Measurements from ENCODE around the gene HSPA8. TPM values are rescaled to one million over a fixed set of nuclear protein-coding genes. Genes with fewer than 3 reads are reported as not detected.

HSPA8 gene
- total and polyA plus RNA-seq, 10 of the 15 experiments (the other 5 are each of a cell fraction or from before 2014, with no cell fraction given): 1,190 to 3,205 (median 2,045) TPM

DNA sequence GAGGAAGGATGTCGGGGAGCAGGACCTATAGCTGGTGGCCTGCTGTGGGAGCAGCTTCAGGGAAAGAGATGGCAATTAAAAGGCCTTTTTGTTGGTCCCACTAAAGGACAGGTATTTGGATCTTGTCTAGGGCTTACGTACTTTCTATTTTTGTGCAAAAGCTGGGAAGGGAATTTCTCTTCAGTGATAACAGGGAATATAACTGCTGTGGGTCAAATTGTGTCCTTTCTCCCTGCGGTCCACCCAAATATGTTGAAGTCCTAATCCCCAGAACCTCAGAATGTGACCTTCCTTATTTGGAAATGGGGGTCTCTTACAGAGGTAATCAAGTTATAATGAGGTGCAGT lies 14.0 kb downstream of the HSPA8 start:
- Histone ChIP-seq H3K4me1 (ENCODE audit: control insufficient read depth, insufficient read depth, low read length) (no peaks in the 10 kb centered on the region), H3K27ac (ENCODE audit: control insufficient read depth, insufficient read depth) (no peak overlapping the region), H3K27me3 (replicated peaks in 1 of 2; ENCODE audit: control insufficient read depth in 2 of 2, insufficient read depth in 2 of 2, low read length in 1 of 2) (no peaks in the 10 kb centered on the region), H3K9ac (ENCODE audit: control insufficient read depth, insufficient read depth, low read length) (no peak overlapping the region), H2AFZ (ENCODE audit: control insufficient read depth, low read depth, low read length) (no peak overlapping the region), H3K4me3 (no peak overlapping the region), H3K4me2 (ENCODE audit: control insufficient read depth, insufficient read depth) (no peak overlapping the region), H3K36me3 (ENCODE audit: control insufficient read depth in 2 of 2, insufficient read depth in 2 of 2, low read length in 1 of 2) (no peaks in the 10 kb centered on the region), H3K9me3 (replicated peaks; ENCODE audit: control insufficient read depth, insufficient read depth, low read length) (no peaks in the 10 kb centered on the region), H4K20me1 (ENCODE audit: control insufficient read depth, insufficient read depth) (no peaks in the 10 kb centered on the region), H3K79me2 (ENCODE audit: control insufficient read depth, insufficient read depth, low read length) (no peaks in the 10 kb centered on the region)
- 87% methylated on average over 3 of the region's 3 CpGs for WGBS (ENCODE audit: insufficient coverage, insufficient replicate concordance, low lambda C conversion rate, missing lambda C conversion rate)
- ChIA-PET POLR2A (no interaction called here), CTCF (interaction anchor here (0.8 to 3.7 kb wide), 7 partner anchors 8 to 194 kb away, joined by 3 to 14 read pairs (median 5); no protein-coding TSS in a partner anchor), SMC1A (ENCODE audit: uncharacterized antibody, unreplicated experiment) (interaction anchor here (0.8 to 2.3 kb wide), 7 partner anchors 9 to 194 kb away, joined by 3 to 12 read pairs (median 4); no protein-coding TSS in a partner anchor), RAD21 (ENCODE audit: unreplicated experiment) (no interaction called here)
- DNase-seq (ENCODE audit: low read depth, low spot score) (no peak), FAIRE-seq (no peak), ATAC-seq (no peak)
- BruUV-seq (replicated peaks): no TSS peak
- in situ Hi-C loops (cut with MboI) (no loop called here), intact Hi-C loops (cut with micrococcal nuclease; ENCODE audit: unreplicated experiment) (no loop called here)
- no peak for TF ChIP-seq KLF5 (IDR thresholded peaks at IDR 0.05; ENCODE audit: partially characterized antibody)
- TF ChIP-seq RCOR1 (conservative IDR thresholded peaks at IDR 0.05; ENCODE audit: low read depth, low read length): no peak
- no peak for TF ChIP-seq ZNF384 (IDR thresholded peaks at IDR 0.05; ENCODE audit: borderline replicate concordance, low read depth, low read length)
- TF ChIP-seq SREBF1 (IDR thresholded peaks at IDR 0.05; ENCODE audit: low read length): no peak
- TF ChIP-seq CHD4 (IDR thresholded peaks at IDR 0.05): no peak
- no peak for TF ChIP-seq NFYB (IDR thresholded peaks at IDR 0.05; ENCODE audit: insufficient read depth, low read depth, low read length)
- no peak for TF ChIP-seq CEBPB (IDR thresholded peaks at IDR 0.05; ENCODE audit: borderline replicate concordance in 1 of 2, low read depth in 2 of 2, low read length in 2 of 2)
- TF ChIP-seq CHD1 (IDR thresholded peaks at IDR 0.05; ENCODE audit: low read depth, low read length): no peak
- TF ChIP-seq, protein P1, sequence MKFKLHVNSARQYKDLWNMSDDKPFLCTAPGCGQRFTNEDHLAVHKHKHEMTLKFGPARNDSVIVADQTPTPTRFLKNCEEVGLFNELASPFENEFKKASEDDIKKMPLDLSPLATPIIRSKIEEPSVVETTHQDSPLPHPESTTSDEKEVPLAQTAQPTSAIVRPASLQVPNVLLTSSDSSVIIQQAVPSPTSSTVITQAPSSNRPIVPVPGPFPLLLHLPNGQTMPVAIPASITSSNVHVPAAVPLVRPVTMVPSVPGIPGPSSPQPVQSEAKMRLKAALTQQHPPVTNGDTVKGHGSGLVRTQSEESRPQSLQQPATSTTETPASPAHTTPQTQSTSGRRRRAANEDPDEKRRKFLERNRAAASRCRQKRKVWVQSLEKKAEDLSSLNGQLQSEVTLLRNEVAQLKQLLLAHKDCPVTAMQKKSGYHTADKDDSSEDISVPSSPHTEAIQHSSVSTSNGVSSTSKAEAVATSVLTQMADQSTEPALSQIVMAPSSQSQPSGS (IDR thresholded peaks at IDR 0.05; ENCODE audit: low read length): no peak
- TF ChIP-seq, protein P2, sequence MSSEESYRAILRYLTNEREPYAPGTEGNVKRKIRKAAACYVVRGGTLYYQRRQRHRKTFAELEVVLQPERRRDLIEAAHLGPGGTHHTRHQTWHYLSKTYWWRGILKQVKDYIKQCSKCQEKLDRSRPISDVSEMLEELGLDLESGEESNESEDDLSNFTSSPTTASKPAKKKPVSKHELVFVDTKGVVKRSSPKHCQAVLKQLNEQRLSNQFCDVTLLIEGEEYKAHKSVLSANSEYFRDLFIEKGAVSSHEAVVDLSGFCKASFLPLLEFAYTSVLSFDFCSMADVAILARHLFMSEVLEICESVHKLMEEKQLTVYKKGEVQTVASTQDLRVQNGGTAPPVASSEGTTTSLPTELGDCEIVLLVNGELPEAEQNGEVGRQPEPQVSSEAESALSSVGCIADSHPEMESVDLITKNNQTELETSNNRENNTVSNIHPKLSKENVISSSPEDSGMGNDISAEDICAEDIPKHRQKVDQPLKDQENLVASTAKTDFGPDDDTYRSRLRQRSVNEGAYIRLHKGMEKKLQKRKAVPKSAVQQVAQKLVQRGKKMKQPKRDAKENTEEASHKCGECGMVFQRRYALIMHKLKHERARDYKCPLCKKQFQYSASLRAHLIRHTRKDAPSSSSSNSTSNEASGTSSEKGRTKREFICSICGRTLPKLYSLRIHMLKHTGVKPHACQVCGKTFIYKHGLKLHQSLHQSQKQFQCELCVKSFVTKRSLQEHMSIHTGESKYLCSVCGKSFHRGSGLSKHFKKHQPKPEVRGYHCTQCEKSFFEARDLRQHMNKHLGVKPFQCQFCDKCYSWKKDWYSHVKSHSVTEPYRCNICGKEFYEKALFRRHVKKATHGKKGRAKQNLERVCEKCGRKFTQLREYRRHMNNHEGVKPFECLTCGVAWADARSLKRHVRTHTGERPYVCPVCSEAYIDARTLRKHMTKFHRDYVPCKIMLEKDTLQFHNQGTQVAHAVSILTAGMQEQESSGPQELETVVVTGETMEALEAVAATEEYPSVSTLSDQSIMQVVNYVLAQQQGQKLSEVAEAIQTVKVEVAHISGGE (CRISPR knock-in tag; IDR thresholded peaks at IDR 0.05): no peak
- TF ChIP-seq, protein P3, sequence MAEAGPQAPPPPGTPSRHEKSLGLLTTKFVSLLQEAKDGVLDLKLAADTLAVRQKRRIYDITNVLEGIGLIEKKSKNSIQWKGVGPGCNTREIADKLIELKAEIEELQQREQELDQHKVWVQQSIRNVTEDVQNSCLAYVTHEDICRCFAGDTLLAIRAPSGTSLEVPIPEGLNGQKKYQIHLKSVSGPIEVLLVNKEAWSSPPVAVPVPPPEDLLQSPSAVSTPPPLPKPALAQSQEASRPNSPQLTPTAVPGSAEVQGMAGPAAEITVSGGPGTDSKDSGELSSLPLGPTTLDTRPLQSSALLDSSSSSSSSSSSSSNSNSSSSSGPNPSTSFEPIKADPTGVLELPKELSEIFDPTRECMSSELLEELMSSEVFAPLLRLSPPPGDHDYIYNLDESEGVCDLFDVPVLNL (IDR thresholded peaks at IDR 0.05; ENCODE audit: low read depth, low read length): no peak
- no peak for TF ChIP-seq KAT2A (conservative IDR thresholded peaks at IDR 0.05; ENCODE audit: control insufficient read depth, low read depth, low read length)
- TF ChIP-seq ETV6 (conservative IDR thresholded peaks at IDR 0.05 in 1 of 2, IDR thresholded peaks at IDR 0.05 in 1 of 2; ENCODE audit: borderline replicate concordance in 1 of 2, low read depth in 1 of 2): no peak
- no peak for TF ChIP-seq SIX5 (IDR thresholded peaks at IDR 0.05; ENCODE audit: low read depth, low read length, severe bottlenecking)

All from GM12878 (cell line).